ENCODE results near the gene PDZD2.

DNA sequence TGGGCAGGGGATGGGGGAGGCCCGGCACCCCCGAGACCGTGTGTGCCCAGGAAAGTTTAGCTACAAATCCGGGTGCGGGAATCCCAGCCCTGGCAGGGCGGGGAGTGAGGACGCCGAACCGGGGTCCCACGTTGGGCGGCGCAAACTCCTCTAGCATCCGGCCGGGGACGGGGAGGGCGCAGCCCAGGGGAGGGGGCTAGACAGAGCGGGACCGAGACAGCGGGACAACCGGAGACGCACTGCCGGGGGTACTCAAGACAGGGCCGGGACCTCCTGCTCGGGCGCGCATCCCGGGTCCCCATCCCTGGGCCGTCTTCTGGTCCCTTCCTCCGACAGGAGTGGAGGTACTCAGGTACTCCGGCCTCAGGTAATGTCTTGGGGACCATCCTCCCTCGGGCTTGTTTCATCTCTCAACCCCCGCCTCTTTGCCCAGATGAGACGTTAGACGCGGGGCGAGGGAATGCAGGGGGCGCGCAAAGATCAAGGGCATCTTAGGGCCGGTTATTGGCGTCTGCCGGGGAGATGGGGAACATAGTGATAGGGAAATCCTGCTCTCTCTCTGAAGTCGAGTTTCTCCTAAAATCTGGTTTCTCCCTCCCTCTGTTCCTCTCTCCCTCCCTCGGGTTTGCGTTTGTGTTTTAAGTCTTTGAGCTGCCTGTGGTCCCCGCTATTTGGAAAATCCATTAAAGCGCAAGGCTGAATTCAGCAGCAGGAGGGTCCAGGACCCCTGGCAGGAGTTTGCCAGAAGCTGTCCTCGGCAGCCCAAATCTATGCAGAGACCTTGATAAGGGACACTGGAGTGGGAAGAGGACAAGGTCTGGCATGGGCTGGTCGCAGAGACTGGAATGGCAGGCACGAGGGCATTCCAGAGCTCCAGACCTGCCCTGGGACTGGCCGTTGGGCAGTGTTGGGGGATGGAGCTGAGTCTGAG lies 815 bp downstream of the PDZD2 start:
- TF ChIP-seq, protein P1, sequence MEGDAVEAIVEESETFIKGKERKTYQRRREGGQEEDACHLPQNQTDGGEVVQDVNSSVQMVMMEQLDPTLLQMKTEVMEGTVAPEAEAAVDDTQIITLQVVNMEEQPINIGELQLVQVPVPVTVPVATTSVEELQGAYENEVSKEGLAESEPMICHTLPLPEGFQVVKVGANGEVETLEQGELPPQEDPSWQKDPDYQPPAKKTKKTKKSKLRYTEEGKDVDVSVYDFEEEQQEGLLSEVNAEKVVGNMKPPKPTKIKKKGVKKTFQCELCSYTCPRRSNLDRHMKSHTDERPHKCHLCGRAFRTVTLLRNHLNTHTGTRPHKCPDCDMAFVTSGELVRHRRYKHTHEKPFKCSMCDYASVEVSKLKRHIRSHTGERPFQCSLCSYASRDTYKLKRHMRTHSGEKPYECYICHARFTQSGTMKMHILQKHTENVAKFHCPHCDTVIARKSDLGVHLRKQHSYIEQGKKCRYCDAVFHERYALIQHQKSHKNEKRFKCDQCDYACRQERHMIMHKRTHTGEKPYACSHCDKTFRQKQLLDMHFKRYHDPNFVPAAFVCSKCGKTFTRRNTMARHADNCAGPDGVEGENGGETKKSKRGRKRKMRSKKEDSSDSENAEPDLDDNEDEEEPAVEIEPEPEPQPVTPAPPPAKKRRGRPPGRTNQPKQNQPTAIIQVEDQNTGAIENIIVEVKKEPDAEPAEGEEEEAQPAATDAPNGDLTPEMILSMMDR (IDR thresholded peaks at IDR 0.05; ENCODE audit: low read depth, low read length) = no peak
- no peak for TF ChIP-seq EZH2phosphoT487 (IDR thresholded peaks at IDR 0.05; ENCODE audit: low read depth)

Measured in OCI-LY3 (cell line).